HepG2 (cell line): ENCODE results near the gene STAT6. TPM values are rescaled to one million over a fixed set of nuclear protein-coding genes. Genes with fewer than 3 reads are reported as not detected.
A peak's percentile ranks its signal among the peaks of the same experiment; 100 is the strongest.

Source experiments
- ARID2 ChIP-seq: sonication (generic); formaldehyde crosslinking; IDR thresholded peaks from 2 replicates; pipeline ENCODE4 v1.8.1; 2022; ENCODE audit warnings: mild to moderate bottlenecking, missing genetic modification reagents, borderline replicate concordance
- ATF4 ChIP-seq, 2 experiments: fragments of 450-650 bp in 1 of 2; sonication (generic) in 1 of 2; formaldehyde crosslinking; IDR thresholded peaks; 2 replicates each; pipeline versions ENCODE4 v1.5.0 to v1.8.0; 2020 to 2022; ENCODE audit warnings: mild to moderate bottlenecking in 1 of 2, missing genetic modification reagents in 1 of 2
- CAMTA2 ChIP-seq: sonication (generic); formaldehyde crosslinking; IDR thresholded peaks from 2 replicates; pipeline ENCODE4 v1.4.0; 2020; ENCODE audit warnings: mild to moderate bottlenecking, missing genetic modification reagents, borderline replicate concordance
- FOXM1 ChIP-seq: sonication (generic); formaldehyde crosslinking; IDR thresholded peaks from 2 replicates; pipeline ENCODE4 v1.5.0; 2020; ENCODE audit warnings: missing genetic modification reagents
- GMEB2 ChIP-seq: IDR thresholded peaks from 2 replicates; pipeline ENCODE4 v1.6.1; 2016; ENCODE audit warnings: missing biosample characterization, missing genetic modification reagents, low read depth
- MIER3 ChIP-seq: IDR thresholded peaks from 2 replicates; pipeline ENCODE4 v1.6.1; 2016; ENCODE audit warnings: missing compliant biosample characterization, borderline replicate concordance
- MYPOP ChIP-seq: sonication (generic); formaldehyde crosslinking; IDR thresholded peaks from 2 replicates; pipeline ENCODE4 v1.8.1; 2023; ENCODE audit warnings: mild to moderate bottlenecking, moderate library complexity, missing genetic modification reagents
- PPARG ChIP-seq: conservative IDR thresholded peaks from 2 replicates; pipeline ENCODE4 v1.6.1; 2016; ENCODE audit warnings: missing biosample characterization, missing genetic modification reagents
- REST ChIP-seq, 2 experiments: IDR thresholded peaks; 2 replicates each; pipeline ENCODE4 v1.6.1; 2011 to 2012; ENCODE audit warnings: low read length in 2 of 2, borderline replicate concordance in 1 of 2, low read depth in 1 of 2, mild to moderate bottlenecking in 1 of 2, moderate library complexity in 1 of 2
- SNAPC2 ChIP-seq: sonication (generic); formaldehyde crosslinking; IDR thresholded peaks from 2 replicates; pipeline ENCODE4 v1.8.1; 2022; ENCODE audit warnings: mild to moderate bottlenecking, missing genetic modification reagents
- SP2 ChIP-seq: sonication (generic); formaldehyde crosslinking; IDR thresholded peaks from 2 replicates; pipeline ENCODE4 v1.5.1; 2020; ENCODE audit warnings: mild to moderate bottlenecking, missing genetic modification reagents
- TFDP2 ChIP-seq: sonication (generic); formaldehyde crosslinking; IDR thresholded peaks from 2 replicates; pipeline ENCODE4 v1.4.0; 2020; ENCODE audit warnings: missing genetic modification reagents
- ZBED4 ChIP-seq: sonication (generic); formaldehyde crosslinking; IDR thresholded peaks from 2 replicates; pipeline ENCODE4 v1.4.0; 2020; ENCODE audit warnings: missing genetic modification reagents, borderline replicate concordance
- ZNF143 ChIP-seq: sonication (generic); formaldehyde crosslinking; IDR thresholded peaks from 2 replicates; pipeline ENCODE4 v1.4.0; 2020; ENCODE audit warnings: missing genetic modification reagents
- ZNF883 ChIP-seq: sonication (generic); formaldehyde crosslinking; IDR thresholded peaks from 2 replicates; pipeline ENCODE4 v1.5.1; 2020; ENCODE audit warnings: mild to moderate bottlenecking, missing genetic modification reagents; ENCODE audit errors: not compliant biosample characterization
- polyA plus RNA-seq, 8 experiments: library from polyadenylated mRNA; depleted of rRNA in 3 of 8; stranded (reverse) in 7 of 8; unstranded in 1 of 8; fragments of >200 nt; fragmentation: Illumina TruSeq in 4 of 8; extraction: Trizol in 4 of 8; gene quantifications; 2 replicates each; pipeline versions ENCODE4 v1.2.1 to v1.2.3, GENCODE V29; 2011 to 2016; ENCODE audit warnings: low read depth in 4 of 8, missing spikeins in 1 of 8, mixed read lengths in 1 of 8; ENCODE audit not compliant: insufficient read depth in 1 of 8
- total RNA-seq, 5 experiments: library from RNA; depleted of rRNA; stranded (reverse); fragments of >200 nt; fragmentation: Illumina TruSeq; extraction: Trizol; gene quantifications; 2 replicates each; pipeline ENCODE4 v1.2.3, GENCODE V29; 2016; ENCODE audit warnings: low read depth in 1 of 5

Gene STAT6
- total and polyA plus RNA-seq, 2 of the 13 experiments (the other 11 are each of a cell fraction or from before 2014, with no cell fraction given): 28.0 to 62.2 TPM

GRCh38 chr12:57111031-57111734 is at the start of gene STAT6 (continued):
- TF ChIP-seq REST (IDR thresholded peaks at IDR 0.05; ENCODE audit: borderline replicate concordance in 1 of 2, low read depth in 1 of 2, low read length in 2 of 2) (0 out of 4 replicates have a peak, but pooled peaks of 1 of the 2 experiments have one; percentile 53), SP2 (CRISPR knock-in tag) (no peak), ARID2 (peak; percentile 48; the same call in 1 of the 2 replicates), MIER3 (CRISPR knock-in tag) (0 out of 2 replicates have a peak, but pooled peaks have one; percentile 19), PPARG (CRISPR knock-in tag) (no peak), FOXM1 (CRISPR knock-in tag) (no peak), ATF4 (CRISPR knock-in tag; IDR thresholded peaks at IDR 0.05) (0 out of 4 replicates have a peak, but pooled peaks of 1 of the 2 experiments have one; percentile 28), ZNF143 (CRISPR knock-in tag) (no peak), TFDP2 (CRISPR knock-in tag) (0 out of 2 replicates have a peak, but pooled peaks have one; percentile 29), ZBED4 (peak; percentile 51; the same call in 1 of the 2 replicates), CAMTA2 (CRISPR knock-in tag) (no peak), MYPOP (CRISPR knock-in tag) (peak; percentile 65), GMEB2 (CRISPR knock-in tag) (no peak), ZNF883 (CRISPR knock-in tag) (no peak), SNAPC2 (no peak; the same call in 1 of the 2 replicates)
